ENCODE results near the gene PLD6. TPM values are rescaled to one million over a fixed set of nuclear protein-coding genes. Genes with fewer than 3 reads are reported as not detected.
"Not testable (repeated sequence)": the region's sequence is repeated elsewhere in the genome, so short reads cannot be mapped to it uniquely, and the experiment has no call there.

PLD6 gene
- polyA plus RNA-seq, 3 donors: 2.9 to 4.7 (median 4.6) TPM

- no peak for DNase-seq
These were observed 26.0 kb downstream of the PLD6 start for GRCh38 chr17:17180141-17180603.

GRCh38 chr17:17179371-17179827 lies 26.7 kb downstream of the PLD6 start:
- DNase-seq: no peak

- DNase-seq: no peak
These were observed 29.0 kb downstream of the PLD6 start for GRCh38 chr17:17177176-17177575.

GRCh38 chr17:17176341-17176740 lies 29.8 kb downstream of the PLD6 start:
- DNase-seq: no peak

GRCh38 chr17:17175917-17176316 lies 30.2 kb downstream of the PLD6 start:
- DNase-seq: no peak

- DNase-seq: no peak
These were observed 30.8 kb downstream of the PLD6 start for GRCh38 chr17:17175340-17175739.

GRCh38 chr17:17173921-17174320 lies 32.2 kb downstream of the PLD6 start:
- no peak for DNase-seq

- no peak for DNase-seq
These were observed 33.1 kb downstream of the PLD6 start for GRCh38 chr17:17172990-17173389.

- no peak for DNase-seq
These were observed 33.9 kb downstream of the PLD6 start for GRCh38 chr17:17172001-17172939.

- no peak for DNase-seq
These were observed 34.9 kb downstream of the PLD6 start for GRCh38 chr17:17171186-17171585.

- DNase-seq: no peak
These were observed 35.7 kb downstream of the PLD6 start for GRCh38 chr17:17170346-17170985.

GRCh38 chr17:17169396-17169795 lies 36.7 kb downstream of the PLD6 start:
- DNase-seq: no peak

GRCh38 chr17:17168401-17168800 lies 37.7 kb downstream of the PLD6 start:
- DNase-seq: no peak

- no peak for DNase-seq
These were observed 38.1 kb downstream of the PLD6 start for GRCh38 chr17:17167986-17168385.

- no peak for DNase-seq
These were observed 38.8 kb downstream of the PLD6 start for GRCh38 chr17:17167356-17167755.

GRCh38 chr17:17166446-17166845 lies 39.7 kb downstream of the PLD6 start:
- no peak for DNase-seq

GRCh38 chr17:17165666-17166308 lies 40.3 kb downstream of the PLD6 start:
- DNase-seq: no peak

GRCh38 chr17:17164676-17165075 lies 41.5 kb downstream of the PLD6 start:
- no peak for DNase-seq

GRCh38 chr17:17164156-17164555 lies 42.0 kb downstream of the PLD6 start:
- DNase-seq: no peak

- no peak for DNase-seq
These were observed 44.4 kb downstream of the PLD6 start for GRCh38 chr17:17161759-17162158.

- DNase-seq: no peak
These were observed 45.0 kb downstream of the PLD6 start for GRCh38 chr17:17161121-17161520.

- no peak for DNase-seq
These were observed 46.6 kb downstream of the PLD6 start for GRCh38 chr17:17159571-17159970.

GRCh38 chr17:17158506-17158905 lies 47.6 kb downstream of the PLD6 start:
- not testable (repeated sequence) for DNase-seq
